GM12874 (cell line): ENCODE results near the gene MAD1L1.

Experiments
- TF ChIP-seq, protein P1 (sequence below): IDR thresholded peaks from 2 replicates; pipeline ENCODE4 v1.5.1; 2011; ENCODE audit warnings: low read depth, mild to moderate bottlenecking, control low read depth, low read length, moderate library complexity; ENCODE audit not compliant: insufficient read depth

Gene MAD1L1

DNA sequence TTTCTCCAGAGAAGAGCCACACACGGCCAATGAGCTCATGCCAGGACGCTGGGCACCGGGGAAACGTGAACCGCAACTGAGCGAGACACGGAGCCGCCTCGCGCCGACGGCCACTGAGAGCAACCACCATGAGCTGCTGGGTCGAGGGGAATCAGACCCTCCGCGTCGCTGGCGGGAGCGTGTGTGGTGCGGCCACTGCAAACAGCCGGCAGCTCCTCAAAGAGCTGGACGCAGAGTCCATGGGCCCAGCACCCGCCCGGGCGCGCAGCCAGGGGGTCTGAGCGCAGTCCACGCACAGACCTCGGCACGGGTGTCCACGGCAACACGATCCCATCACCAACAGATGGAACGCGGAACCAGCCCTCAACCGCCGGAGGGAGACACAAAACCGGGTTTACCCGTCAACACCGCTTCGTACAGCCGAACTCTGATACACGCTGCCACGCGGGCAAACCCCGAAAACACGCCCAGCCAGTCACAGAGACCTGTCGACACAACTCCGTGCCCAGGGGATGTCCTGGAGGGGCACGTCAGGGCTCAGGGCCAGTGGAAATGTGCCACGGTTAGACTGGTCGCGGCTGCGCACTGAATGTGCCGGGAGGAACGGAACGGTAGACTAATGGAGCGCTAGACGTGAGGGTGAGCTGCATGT lies 415.6 kb downstream of the MAD1L1 start:
- TF ChIP-seq, protein P1, sequence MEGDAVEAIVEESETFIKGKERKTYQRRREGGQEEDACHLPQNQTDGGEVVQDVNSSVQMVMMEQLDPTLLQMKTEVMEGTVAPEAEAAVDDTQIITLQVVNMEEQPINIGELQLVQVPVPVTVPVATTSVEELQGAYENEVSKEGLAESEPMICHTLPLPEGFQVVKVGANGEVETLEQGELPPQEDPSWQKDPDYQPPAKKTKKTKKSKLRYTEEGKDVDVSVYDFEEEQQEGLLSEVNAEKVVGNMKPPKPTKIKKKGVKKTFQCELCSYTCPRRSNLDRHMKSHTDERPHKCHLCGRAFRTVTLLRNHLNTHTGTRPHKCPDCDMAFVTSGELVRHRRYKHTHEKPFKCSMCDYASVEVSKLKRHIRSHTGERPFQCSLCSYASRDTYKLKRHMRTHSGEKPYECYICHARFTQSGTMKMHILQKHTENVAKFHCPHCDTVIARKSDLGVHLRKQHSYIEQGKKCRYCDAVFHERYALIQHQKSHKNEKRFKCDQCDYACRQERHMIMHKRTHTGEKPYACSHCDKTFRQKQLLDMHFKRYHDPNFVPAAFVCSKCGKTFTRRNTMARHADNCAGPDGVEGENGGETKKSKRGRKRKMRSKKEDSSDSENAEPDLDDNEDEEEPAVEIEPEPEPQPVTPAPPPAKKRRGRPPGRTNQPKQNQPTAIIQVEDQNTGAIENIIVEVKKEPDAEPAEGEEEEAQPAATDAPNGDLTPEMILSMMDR, result no peak

DNA sequence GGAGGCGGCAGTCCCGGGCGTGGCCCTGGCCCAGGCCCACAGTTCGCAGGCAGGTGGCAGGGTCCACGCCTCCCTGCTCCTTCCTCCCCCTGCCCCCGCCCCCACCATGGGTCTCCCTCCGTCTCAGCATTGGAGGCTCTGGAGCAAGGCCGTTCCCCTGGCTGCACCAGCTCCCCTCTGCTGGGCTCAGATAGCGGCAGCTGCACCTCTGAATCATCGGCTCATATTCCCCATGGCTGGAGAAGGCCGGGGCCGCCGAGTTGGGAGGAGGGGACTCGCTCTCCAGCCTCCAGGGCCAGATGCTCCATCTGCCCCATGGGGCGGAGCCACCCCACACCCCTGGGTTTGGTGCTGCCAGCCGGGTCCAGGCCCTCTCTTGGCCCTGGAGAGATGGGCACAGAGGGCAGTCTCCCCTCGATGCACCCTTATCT lies 417.7 kb downstream of the MAD1L1 start:
- TF ChIP-seq, protein P1, result no peak

DNA sequence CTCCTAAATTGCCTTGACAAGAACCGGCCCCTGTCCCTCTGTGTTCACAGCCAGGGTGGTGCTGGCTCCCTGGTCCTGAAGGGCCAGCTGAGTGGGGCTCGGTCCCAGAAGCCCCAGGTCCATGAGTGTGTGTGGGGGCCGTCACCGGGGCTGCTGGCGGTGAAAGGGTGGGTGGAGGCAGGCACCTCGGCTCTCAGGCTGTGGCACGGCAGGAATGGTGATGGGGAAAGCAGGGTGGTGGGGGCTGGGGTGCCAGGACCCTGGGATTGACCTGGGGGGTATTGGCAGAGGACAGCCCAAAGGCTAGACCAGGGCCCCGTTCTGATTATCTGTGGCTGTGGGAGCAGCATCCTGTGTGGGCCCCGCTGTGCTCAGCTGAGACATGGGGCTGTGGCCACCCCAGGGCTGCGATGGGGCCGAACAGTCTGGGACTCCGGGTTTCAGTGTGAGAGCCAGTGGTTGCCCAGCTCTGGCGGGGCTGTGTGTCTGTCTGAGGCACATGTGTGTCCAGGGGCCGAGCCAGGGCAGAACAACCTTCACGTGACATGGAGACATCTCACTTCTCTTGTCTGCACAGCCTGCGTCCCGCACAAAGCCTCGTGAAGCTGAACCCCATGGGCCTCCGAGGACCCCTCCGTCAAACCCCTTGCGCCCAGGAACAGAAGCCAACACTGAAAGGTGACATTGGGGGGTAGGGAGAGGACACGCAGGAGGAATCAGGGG lies 418.5 kb downstream of the MAD1L1 start:
- TF ChIP-seq, protein P1, result no peak

DNA sequence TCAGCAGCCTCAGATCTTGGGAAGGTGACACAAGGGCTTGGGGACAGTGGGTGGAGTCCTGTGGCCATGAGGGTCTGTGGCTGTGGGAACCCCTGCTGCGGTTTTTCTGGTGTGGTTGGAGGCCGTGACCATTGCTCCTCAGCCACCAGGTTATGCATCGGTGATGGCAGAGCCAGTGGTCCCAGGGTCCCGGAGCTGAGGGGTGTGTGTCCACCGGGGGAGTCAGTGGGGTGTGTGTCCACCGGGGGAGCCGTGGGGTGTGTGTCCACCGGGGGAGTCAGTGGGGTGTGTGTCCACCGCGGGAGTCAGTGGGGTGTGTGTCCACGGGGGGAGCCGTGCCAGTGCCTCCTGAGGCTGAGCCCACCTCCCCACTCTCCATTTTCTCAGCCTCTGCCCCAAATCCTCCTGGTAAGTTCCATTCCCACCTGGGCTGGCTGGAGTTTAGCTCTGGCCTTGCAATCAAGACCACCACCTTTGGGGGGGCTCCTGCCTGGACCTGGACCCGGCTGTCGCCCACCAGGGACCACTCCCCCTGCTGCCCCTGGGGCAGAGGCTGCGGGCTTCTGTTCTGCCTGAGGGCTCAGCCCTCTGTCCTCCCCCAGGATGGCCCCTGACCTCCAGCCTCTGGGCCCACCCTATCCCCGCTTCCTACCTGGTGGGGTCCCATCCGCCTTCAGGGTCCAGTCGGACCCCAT lies 419.2 kb downstream of the MAD1L1 start:
- TF ChIP-seq, protein P1, result no peak

DNA sequence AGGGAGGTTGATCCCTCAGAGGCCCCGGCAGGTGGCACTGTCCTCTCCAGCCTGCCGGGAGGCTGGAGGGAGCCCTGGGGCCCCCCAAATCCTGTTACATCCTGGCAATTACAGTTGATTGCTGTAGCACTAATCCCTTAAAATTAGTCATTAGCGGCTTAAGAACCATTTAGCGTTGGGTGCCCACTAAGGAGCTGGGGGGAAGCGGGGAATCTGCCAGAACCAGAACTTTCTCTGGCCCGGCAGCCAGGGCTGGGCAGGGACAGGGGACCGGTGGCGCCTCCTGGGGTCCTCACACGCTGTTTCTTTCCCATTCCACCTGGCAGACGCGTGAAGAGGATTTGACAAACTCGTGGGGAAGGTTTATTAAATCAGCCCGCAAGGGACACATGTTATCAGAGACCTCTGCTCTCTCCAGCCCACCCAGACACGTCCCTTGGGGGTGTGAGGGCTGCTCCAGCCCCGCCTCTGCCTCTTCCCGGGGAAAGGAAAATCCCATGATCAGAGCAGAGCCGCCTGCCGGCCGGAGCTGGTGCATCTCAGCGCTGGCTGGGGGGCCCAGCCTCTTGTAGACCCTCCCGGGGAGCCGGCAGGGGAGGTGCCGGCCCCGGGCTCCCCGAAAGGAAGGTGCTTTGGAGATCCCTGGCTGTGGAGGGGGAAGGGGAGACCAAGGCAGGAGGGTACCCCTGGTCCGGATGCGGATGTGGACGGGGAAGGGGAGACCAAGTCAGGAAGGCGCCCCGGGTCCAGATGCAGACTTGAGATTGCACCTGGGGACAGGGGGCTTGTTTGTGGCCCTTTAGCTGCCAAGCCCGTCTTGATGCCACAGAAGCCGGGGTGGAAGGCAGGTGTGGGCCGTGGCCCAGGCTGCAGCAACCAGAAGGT lies 420.0 kb downstream of the MAD1L1 start:
- TF ChIP-seq, protein P1, result peak; percentile 43

DNA sequence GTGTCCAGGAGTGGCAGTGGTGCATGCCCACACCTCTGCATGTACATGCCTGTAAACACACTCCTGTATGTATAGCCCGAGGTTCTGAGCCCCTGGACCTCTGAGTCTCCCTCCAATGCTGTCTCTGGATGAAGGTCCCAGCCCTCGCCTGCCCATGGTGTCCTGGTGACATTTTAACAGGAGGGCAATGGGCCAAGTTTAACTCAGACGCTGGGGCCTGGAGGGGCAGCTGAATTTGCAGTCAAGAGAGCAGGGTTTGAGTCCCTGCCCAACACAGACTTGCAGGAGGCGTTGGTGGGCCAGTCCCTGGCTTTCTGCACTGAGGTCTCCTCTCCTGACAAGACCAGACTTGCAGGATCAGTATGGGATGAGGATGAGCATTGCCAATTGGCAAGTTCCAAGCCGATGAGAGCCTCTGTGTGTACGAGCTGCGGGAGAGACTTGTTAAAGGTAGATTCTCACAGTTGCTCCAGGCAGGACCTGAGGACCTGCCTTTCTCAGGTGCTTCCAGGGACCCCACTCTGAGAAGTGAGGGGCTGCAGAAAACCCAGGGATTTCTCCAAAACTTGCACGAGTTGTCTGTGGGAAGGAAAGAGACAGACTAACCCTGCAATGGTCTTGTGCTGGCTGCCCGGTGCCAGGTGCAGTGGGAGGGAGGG lies 420.8 kb downstream of the MAD1L1 start:
- TF ChIP-seq, protein P1, result no peak
